Activated CD4-positive, alpha-beta T cell treated with anti-CD3 and anti-CD28 coated beads, Interleukin-2, amount 10 ng/mL, durations not matched to agents 7 days and 5 days (primary cell): ENCODE data around the gene OLR1. TPM values are rescaled to one million over a fixed set of nuclear protein-coding genes. Genes with fewer than 3 reads are reported as not detected.
"Not testable (repeated sequence)": the region's sequence is repeated elsewhere in the genome, so short reads cannot be mapped to it uniquely, and the experiment has no call there.

Experiments used
- CTCF ChIA-PET: fragments of 350-600 bp; sonication (Branson Sonifier 250); formaldehyde crosslinking; loops from one replicate; lab custom pipeline; 2021; ENCODE audit warnings: antibody characterized with exemption; lab: Charles Lee
- POLR2A ChIA-PET: fragments of 350-600 bp; sonication (Branson Sonifier 250); formaldehyde crosslinking; loops from one replicate; lab custom pipeline; 2021; ENCODE audit warnings: antibody characterized with exemption; lab: Charles Lee
- DNase-seq: peaks from one replicate; pipeline ENCODE4 v3.0.0-alpha.2; 2020
- H3K27ac Mint-ChIP-seq: one replicate; pipeline ENCODE4 v1.8.0; 2021; ENCODE audit warnings: mild to moderate bottlenecking, moderate library complexity, mixed read lengths
- H3K27me3 Mint-ChIP-seq: one replicate; pipeline ENCODE4 v1.8.0; 2021; ENCODE audit warnings: mixed read lengths
- H3K36me3 Mint-ChIP-seq: one replicate; pipeline ENCODE4 v1.8.0; 2021; ENCODE audit warnings: low read depth, mixed read lengths
- H3K4me1 Mint-ChIP-seq: one replicate; pipeline ENCODE4 v1.8.0; 2021; ENCODE audit warnings: mixed read lengths
- H3K4me3 Mint-ChIP-seq: one replicate; pipeline ENCODE4 v1.8.0; 2021; ENCODE audit warnings: mild to moderate bottlenecking, moderate library complexity, mixed read lengths
- H3K9me3 Mint-ChIP-seq: one replicate; pipeline ENCODE4 v1.8.0; 2021; ENCODE audit warnings: mixed read lengths
- total RNA-seq, 2 experiments: library from RNA; stranded (reverse); gene quantifications; one replicate each; pipeline ENCODE4 v1.2.3, GENCODE V29; 2021

Gene OLR1
- total RNA-seq = not detected

GRCh38 chr12:10171973-10172728 is at the start of gene OLR1:
OLR1 (minus strand) TSS chr12:10172132; CDS start chr12:10172077, 55 bp downstream.
- Mint-ChIP-seq H3K27me3 (peaks cover 30% of the 10 kb centered on the region), H3K9me3 (no peaks in the 10 kb centered on the region), H3K4me1 (no peaks in the 10 kb centered on the region), H3K36me3 (no peaks in the 10 kb centered on the region), H3K27ac (no peak within 1 kb of the TSS), H3K4me3 (no peak within 1 kb of the TSS)
- no peak for DNase-seq
- POLR2A ChIA-PET = interaction anchor here (0.6 kb wide), 2 partner anchors 9 to 104 kb away, joined by 3 read pairs; no protein-coding TSS in a partner anchor
- CTCF ChIA-PET = interaction anchor here (0.7 kb wide), 1 partner anchor 194 kb away, joined by 3 read pairs; no protein-coding TSS in a partner anchor

- Mint-ChIP-seq H3K27ac (no peak overlapping the region), H3K36me3 (peaks cover 21% of the 10 kb centered on the region), H3K27me3 (no peaks in the 10 kb centered on the region), H3K9me3 (no peaks in the 10 kb centered on the region), H3K4me3 (no peak overlapping the region), H3K4me1 (peaks cover 2% of the 10 kb centered on the region)
- ChIA-PET CTCF (no interaction called here), POLR2A (no interaction called here)
- no peak for DNase-seq
Measured at GRCh38 chr12:10220398-10221077, 48.6 kb upstream of the OLR1 start.

DNA sequence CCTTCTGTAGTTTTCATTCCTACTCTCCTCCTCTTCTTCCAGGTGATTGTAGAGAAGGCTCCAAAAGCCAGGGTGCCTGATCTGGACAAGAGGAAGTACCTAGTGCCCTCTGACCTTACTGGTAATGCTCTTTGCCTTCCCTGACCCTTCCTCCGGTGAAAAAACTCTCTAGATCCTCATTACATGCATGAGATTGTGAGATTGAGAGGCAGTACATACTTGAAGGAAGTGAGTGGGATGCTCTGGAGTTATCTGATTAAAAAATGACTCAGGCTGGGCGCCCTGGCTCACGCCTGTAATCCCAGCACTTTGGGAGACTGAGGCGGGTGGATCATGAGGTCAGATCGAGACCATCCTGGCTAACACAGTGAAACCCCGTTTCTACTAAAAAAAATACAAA is 46.1 kb upstream of the OLR1 start:
- Mint-ChIP-seq H3K36me3 (peaks cover 15% of the 10 kb centered on the region), H3K4me3 (no peak overlapping the region), H3K4me1 (peaks cover 23% of the 10 kb centered on the region), H3K9me3 (no peaks in the 10 kb centered on the region), H3K27me3 (peaks cover 4% of the 10 kb centered on the region), H3K27ac (no peak overlapping the region)
- ChIA-PET POLR2A (no interaction called here), CTCF (interaction anchor here (1.0 kb wide), 1 partner anchor 9 kb away, joined by 4 read pairs; no protein-coding TSS in a partner anchor)
- DNase-seq = no peak

- H3K27ac Mint-ChIP-seq, CTCF ChIA-PET, DNase-seq, H3K36me3 Mint-ChIP-seq, POLR2A ChIA-PET, H3K27me3 Mint-ChIP-seq, H3K4me3 Mint-ChIP-seq, H3K9me3 Mint-ChIP-seq: not testable (repeated sequence)
- H3K4me1 Mint-ChIP-seq = peaks cover 30% of the 10 kb centered on the region
Measured at GRCh38 chr12:10215946-10216345, 44.0 kb upstream of the OLR1 start.

DNA sequence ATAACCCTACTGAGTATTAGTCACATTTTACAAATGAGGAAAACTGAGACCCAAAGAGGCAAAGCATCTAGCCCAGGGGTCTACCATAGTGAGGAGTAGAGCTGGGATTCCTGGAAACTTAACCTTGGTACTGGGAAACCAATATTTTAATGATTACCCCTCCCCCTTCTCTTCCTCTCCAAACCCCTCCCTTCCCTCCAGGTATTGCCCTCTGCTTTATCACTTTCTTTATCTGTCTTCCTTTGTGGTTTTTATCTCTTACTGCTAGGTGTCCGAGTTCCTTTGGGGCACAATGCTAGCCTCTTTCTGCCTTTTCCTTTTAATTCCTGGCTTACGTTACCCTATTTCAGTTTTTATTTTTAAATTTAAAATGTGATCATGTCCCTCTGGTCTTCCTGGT is 43.5 kb upstream of the OLR1 start:
- DNase-seq = no peak
- H3K4me1 Mint-ChIP-seq = peaks cover 30% of the 10 kb centered on the region
- H3K9me3 Mint-ChIP-seq = no peaks in the 10 kb centered on the region
- POLR2A ChIA-PET = no interaction called here
- H3K27ac Mint-ChIP-seq = no peak overlapping the region
- no peaks in the 10 kb centered on the region for H3K36me3 Mint-ChIP-seq
- CTCF ChIA-PET = no interaction called here
- peaks cover 4% of the 10 kb centered on the region for H3K27me3 Mint-ChIP-seq
- no peak overlapping the region for H3K4me3 Mint-ChIP-seq

DNA sequence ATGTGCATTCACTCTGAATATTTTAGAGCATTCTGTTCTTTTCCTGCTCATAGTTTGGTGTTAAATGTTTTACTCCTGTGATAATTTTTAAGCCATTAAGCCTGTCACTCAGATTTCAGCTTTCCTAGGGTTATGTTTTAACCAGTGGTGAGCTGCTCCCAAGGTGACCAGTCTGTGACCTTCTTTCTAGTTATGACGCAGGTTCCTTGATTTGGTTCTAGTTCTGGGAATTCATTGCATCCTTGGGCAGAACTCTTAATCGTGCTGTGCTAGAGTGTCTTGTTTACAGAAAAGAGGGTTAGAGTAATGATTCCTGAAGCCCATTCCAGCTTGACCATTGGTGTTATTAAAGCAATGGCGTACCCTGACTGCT is 42.9 kb upstream of the OLR1 start:
- Mint-ChIP-seq H3K4me3 (peak overlapping the region; percentile 40), H3K36me3 (no peaks in the 10 kb centered on the region), H3K4me1 (peaks cover 30% of the 10 kb centered on the region), H3K27me3 (peaks cover 4% of the 10 kb centered on the region), H3K9me3 (no peaks in the 10 kb centered on the region), H3K27ac (no peak overlapping the region)
- POLR2A ChIA-PET = no interaction called here
- no peak for DNase-seq
- CTCF ChIA-PET = interaction anchor here (0.7 kb wide), 1 partner anchor 363 kb away, joined by 4 read pairs; no protein-coding TSS in a partner anchor

DNA sequence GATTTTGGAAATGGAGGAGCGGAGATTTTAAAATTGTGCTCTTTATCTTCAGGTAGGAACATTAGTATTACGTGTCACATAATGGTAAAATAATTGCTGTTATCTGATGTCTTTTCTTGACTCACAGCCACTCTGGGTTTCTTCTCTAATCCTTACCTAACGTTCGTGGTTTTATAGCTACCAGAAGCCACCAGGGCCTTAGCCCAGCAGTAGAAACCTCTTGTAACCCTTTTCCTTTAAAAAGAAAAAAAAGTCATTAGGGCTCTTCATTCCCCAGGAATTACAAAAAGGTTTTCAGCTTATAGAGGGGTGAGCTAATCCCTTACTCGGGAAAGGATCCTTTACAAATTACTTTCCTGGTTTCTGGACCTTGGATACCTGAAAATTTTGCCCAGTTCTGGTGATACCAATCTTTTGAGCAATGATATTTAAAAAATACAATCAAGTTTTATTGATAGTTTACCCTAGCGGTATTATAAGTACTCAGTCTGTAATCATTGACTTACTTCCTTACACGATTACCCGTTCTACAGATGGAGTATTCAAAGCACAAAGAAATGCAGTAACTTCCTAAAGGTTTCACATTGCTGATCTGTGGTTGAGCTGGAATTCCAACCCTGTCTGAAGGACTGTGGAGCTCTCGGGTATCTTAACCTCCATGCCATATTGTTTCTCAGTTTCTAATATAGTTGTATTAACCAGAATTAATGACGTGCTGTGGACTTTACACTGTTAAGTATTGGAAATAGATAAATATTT is 42.4 kb upstream of the OLR1 start:
- H3K4me3 Mint-ChIP-seq = peak overlapping the region; percentile 78
- peak overlapping the region; percentile 96 for H3K27ac Mint-ChIP-seq
- CTCF ChIA-PET = interaction anchor here (0.7 to 1.0 kb wide), 4 partner anchors 9 to 362 kb away, joined by 3 to 4 read pairs (median 4); no protein-coding TSS in a partner anchor
- H3K4me1 Mint-ChIP-seq = peaks cover 30% of the 10 kb centered on the region
- no peaks in the 10 kb centered on the region for H3K9me3 Mint-ChIP-seq
- peaks cover 4% of the 10 kb centered on the region for H3K27me3 Mint-ChIP-seq
- POLR2A ChIA-PET = no interaction called here
- H3K36me3 Mint-ChIP-seq = no peaks in the 10 kb centered on the region
- no peak for DNase-seq

- CTCF ChIA-PET = interaction anchor here (0.9 to 1.0 kb wide), 3 partner anchors 10 to 59 kb away, joined by 3 to 4 read pairs (median 3); no protein-coding TSS in a partner anchor
- Mint-ChIP-seq H3K36me3 (no peaks in the 10 kb centered on the region), H3K27ac (peak overlapping the region; percentile 96), H3K4me3 (peak overlapping the region; percentile 78), H3K4me1 (peaks cover 30% of the 10 kb centered on the region), H3K9me3 (no peaks in the 10 kb centered on the region), H3K27me3 (peaks cover 4% of the 10 kb centered on the region)
- DNase-seq = peak; percentile 59
- POLR2A ChIA-PET = no interaction called here
Measured at GRCh38 chr12:10213168-10214135, 41.5 kb upstream of the OLR1 start.

- H3K9me3 Mint-ChIP-seq = no peaks in the 10 kb centered on the region
- ChIA-PET CTCF (no interaction called here), POLR2A (no interaction called here)
- no peaks in the 10 kb centered on the region for H3K36me3 Mint-ChIP-seq
- H3K27me3 Mint-ChIP-seq = peaks cover 8% of the 10 kb centered on the region
- peak; percentile 71 for DNase-seq
- peak within 1 kb of the TSS; percentile 96 for H3K27ac Mint-ChIP-seq
- H3K4me3 Mint-ChIP-seq = peak within 1 kb of the TSS; percentile 78
- peaks cover 30% of the 10 kb centered on the region for H3K4me1 Mint-ChIP-seq
Measured at GRCh38 chr12:10212739-10213131, 40.8 kb upstream of the OLR1 start, which contains the start of gene GABARAPL1. GABARAPL1 (plus strand) TSS chr12:10212877; CDS start chr12:10213130, 253 bp downstream.

- CTCF ChIA-PET = no interaction called here
- H3K4me1 Mint-ChIP-seq = peaks cover 30% of the 10 kb centered on the region
- H3K27ac Mint-ChIP-seq = peak overlapping the region; percentile 96
- no peaks in the 10 kb centered on the region for H3K36me3 Mint-ChIP-seq
- POLR2A ChIA-PET = no interaction called here
- H3K27me3 Mint-ChIP-seq = peaks cover 10% of the 10 kb centered on the region
- H3K9me3 Mint-ChIP-seq = no peaks in the 10 kb centered on the region
- H3K4me3 Mint-ChIP-seq = peak overlapping the region; percentile 78
- peak; percentile 82 for DNase-seq
Measured at GRCh38 chr12:10211940-10212738, 40.2 kb upstream of the OLR1 start.
